ENCODE results near the gene BABAM2.

BABAM2 gene

DNA sequence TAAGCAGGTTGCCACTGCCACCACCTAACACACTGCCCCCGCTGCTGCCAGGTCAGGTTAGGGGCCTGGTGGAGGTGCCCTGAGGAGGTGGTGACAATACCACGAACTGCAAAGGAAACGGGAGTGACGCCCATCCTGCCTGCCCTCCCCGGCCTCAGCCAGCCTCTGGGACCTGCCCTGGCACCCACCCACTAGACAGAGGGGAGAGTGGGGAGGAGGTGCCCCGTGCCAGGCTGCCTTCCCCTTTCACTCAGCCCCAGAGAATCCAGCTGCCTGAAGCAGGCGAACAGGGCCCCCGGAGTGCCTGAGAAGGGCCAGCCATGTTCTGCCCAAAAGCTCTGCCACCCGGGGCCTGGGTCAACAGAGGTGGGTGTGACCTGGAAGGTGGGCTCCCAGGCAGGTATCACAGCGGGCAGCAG is 457.6 kb downstream of the BABAM2 start:
- no peak overlapping the region for H3K9ac ChIP-seq (ENCODE audit: low read length)
- no peak overlapping the region for H3K27ac ChIP-seq (ENCODE audit: low read depth, low read length)

DNA sequence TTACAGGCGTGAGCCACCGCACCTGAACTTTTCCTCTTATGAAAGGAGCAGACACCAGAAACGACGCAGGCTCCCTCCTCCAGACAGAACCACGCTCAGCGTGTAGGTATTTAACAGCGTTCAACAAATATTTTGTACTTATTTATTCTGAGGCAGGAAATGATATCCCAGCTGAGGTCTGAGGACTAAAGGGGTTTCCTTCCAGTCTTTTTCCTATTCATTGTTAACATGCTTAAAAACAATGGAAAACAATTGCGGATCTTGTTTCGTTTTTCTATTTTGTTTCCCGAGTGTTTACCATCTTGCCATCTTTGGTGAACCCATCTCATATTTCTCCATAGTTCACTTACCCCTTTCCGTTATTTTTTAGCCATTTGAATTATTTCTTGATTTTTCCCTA is 458.4 kb downstream of the BABAM2 start:
- Histone ChIP-seq H3K27me3 (ENCODE audit: control insufficient read depth in 1 of 2, insufficient read depth in 2 of 2, low read length in 2 of 2) (no peaks in the 10 kb centered on the region), H3K4me3 (ENCODE audit: low read depth in 1 of 2, low read length in 2 of 2) (no peak overlapping the region), H3K4me1 (ENCODE audit: insufficient read depth, low read length) (peaks cover 17% of the 10 kb centered on the region), H3K9ac (ENCODE audit: low read length) (no peak overlapping the region), H3K36me3 (ENCODE audit: insufficient read depth, low read length) (no peaks in the 10 kb centered on the region), H3K27ac (ENCODE audit: low read depth, low read length) (no peak overlapping the region), H3K9me3 (ENCODE audit: low read length) (no peaks in the 10 kb centered on the region)

More for the DNA sequence above, 457.6 kb downstream of the BABAM2 start:
- no peak overlapping the region for H3K4me3 ChIP-seq (ENCODE audit: low read depth in 1 of 2, low read length in 2 of 2)
- no peaks in the 10 kb centered on the region for H3K36me3 ChIP-seq (ENCODE audit: insufficient read depth, low read length)
- H3K9me3 ChIP-seq (ENCODE audit: low read length), result no peaks in the 10 kb centered on the region
- no peaks in the 10 kb centered on the region for H3K27me3 ChIP-seq (ENCODE audit: control insufficient read depth in 1 of 2, insufficient read depth in 2 of 2, low read length in 2 of 2)
- H3K4me1 ChIP-seq (ENCODE audit: insufficient read depth, low read length), result peaks cover 19% of the 10 kb centered on the region

DNA sequence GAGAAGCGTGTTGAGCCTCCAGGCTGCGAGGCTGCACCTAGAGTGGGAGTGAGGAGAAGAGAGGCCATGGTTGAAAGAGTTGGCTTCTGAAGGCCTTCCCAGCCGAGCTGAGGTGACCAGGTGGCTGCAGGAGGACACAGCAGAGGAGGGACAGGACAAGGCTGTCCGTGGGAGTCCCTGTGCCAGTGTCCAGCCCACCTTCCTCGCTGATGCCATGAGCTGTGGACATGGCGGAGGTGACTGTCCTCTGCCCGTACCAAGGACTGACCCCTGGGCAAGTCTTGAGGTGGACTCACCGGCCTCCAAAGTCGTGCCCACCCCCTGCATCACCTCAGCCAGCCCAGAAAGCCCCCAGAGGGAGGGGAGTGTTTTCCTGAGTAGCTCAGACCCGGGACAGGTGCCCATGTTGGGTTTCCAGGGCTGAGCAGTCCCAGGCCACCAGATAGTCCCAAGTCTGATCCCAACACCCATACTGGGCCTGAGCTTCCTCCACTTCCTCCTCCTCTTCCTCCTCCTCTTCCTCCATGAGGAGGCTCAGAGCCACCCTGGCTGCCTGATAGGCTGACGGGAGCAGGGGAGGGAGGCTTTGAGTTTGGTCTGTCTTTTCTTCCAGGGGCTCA is 459.1 kb downstream of the BABAM2 start:
- Histone ChIP-seq H3K4me1 (ENCODE audit: insufficient read depth, low read length) (peaks cover 17% of the 10 kb centered on the region), H3K36me3 (ENCODE audit: insufficient read depth, low read length) (no peaks in the 10 kb centered on the region), H3K9ac (ENCODE audit: low read length) (no peak overlapping the region)

DNA sequence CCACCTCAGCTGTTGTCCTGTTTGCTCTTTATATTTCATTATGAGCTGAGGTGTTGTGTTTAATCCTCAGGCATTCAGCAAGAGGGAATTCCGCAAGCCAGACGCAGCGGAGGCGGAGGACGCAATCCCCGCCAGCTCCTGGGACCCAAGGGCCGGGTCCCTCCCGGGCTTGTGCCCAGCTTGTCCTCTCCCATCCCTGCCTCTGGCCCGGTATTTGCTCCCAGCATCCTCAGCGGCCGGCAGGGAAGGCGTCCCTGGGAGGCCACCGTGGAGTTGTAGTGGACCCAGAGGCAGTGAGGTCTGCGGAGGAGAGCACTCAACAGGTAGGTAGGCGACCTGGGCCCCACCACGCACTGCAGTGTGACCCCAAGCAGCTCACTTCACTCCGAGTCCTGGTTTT is 459.7 kb downstream of the BABAM2 start:
- Histone ChIP-seq H3K27ac (ENCODE audit: low read depth, low read length) (no peak overlapping the region), H3K9me3 (ENCODE audit: low read length) (no peaks in the 10 kb centered on the region), H3K9ac (ENCODE audit: low read length) (no peak overlapping the region), H3K4me3 (ENCODE audit: low read depth in 1 of 2, low read length in 2 of 2) (no peak overlapping the region), H3K36me3 (ENCODE audit: insufficient read depth, low read length) (no peaks in the 10 kb centered on the region), H3K27me3 (ENCODE audit: control insufficient read depth in 1 of 2, insufficient read depth in 2 of 2, low read length in 2 of 2) (no peaks in the 10 kb centered on the region), H3K4me1 (ENCODE audit: insufficient read depth, low read length) (peaks cover 18% of the 10 kb centered on the region)

More for the DNA sequence above, 459.1 kb downstream of the BABAM2 start:
- Histone ChIP-seq H3K4me3 (ENCODE audit: low read depth in 1 of 2, low read length in 2 of 2) (no peak overlapping the region), H3K27ac (ENCODE audit: low read depth, low read length) (no peak overlapping the region), H3K9me3 (ENCODE audit: low read length) (no peaks in the 10 kb centered on the region), H3K27me3 (ENCODE audit: control insufficient read depth in 1 of 2, insufficient read depth in 2 of 2, low read length in 2 of 2) (no peaks in the 10 kb centered on the region)

DNA sequence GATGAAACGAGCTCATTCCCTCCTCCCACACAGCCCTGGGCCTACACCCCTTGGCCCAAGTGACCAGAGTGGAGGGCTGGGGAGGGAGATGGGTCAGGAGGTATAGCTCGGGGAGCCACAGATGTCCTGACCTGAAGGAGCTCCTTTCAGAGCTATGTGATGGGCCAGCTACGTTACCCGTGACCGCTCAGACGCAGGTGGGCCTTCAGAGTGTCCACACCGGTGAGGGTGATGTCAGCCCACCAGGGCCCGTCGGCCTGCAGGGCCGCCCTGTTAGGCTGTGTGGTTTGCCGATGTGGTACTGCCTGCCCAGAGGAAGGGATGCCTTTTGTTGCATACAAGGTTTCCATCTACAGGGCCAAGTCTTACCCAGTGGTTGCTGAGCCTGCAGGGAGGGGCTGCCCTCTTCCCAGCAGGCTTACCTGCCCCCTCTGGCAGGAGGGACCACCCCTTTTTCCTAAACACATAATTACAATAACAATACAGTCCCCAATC is 460.3 kb downstream of the BABAM2 start:
- Histone ChIP-seq H3K9ac (ENCODE audit: low read length) (no peak overlapping the region), H3K4me1 (ENCODE audit: insufficient read depth, low read length) (peaks cover 24% of the 10 kb centered on the region), H3K27me3 (ENCODE audit: control insufficient read depth in 1 of 2, insufficient read depth in 2 of 2, low read length in 2 of 2) (no peaks in the 10 kb centered on the region), H3K9me3 (ENCODE audit: low read length) (no peaks in the 10 kb centered on the region), H3K4me3 (ENCODE audit: low read depth in 1 of 2, low read length in 2 of 2) (no peak overlapping the region), H3K27ac (ENCODE audit: low read depth, low read length) (no peak overlapping the region), H3K36me3 (ENCODE audit: insufficient read depth, low read length) (no peaks in the 10 kb centered on the region)

DNA sequence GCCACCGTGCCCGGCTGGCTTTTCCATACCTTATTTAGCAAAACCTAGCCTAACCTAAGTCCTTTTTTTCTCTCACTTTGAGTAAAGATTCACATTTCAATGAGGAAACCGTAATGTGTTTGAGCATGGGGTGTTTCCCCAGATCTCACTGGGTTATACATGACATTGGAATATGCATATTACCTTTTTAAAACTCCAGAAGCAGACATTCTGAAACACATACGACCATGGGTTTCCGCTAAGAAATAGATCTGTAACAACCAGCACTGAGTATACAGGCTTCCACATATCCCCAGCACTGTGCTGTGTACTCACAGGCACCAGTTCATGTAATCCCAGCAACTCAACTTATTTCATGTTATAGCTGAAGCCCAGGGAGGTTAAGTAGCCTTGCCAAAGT is 461.1 kb downstream of the BABAM2 start:
- H3K36me3 ChIP-seq (ENCODE audit: insufficient read depth, low read length), result no peaks in the 10 kb centered on the region
- H3K9me3 ChIP-seq (ENCODE audit: low read length), result no peaks in the 10 kb centered on the region
- H3K4me3 ChIP-seq (ENCODE audit: low read depth in 1 of 2, low read length in 2 of 2), result no peak overlapping the region
- H3K27ac ChIP-seq (ENCODE audit: low read depth, low read length), result no peak overlapping the region
- H3K9ac ChIP-seq (ENCODE audit: low read length), result no peak overlapping the region
- H3K27me3 ChIP-seq (ENCODE audit: control insufficient read depth in 1 of 2, insufficient read depth in 2 of 2, low read length in 2 of 2), result no peaks in the 10 kb centered on the region
- H3K4me1 ChIP-seq (ENCODE audit: insufficient read depth, low read length), result peaks cover 32% of the 10 kb centered on the region

DNA sequence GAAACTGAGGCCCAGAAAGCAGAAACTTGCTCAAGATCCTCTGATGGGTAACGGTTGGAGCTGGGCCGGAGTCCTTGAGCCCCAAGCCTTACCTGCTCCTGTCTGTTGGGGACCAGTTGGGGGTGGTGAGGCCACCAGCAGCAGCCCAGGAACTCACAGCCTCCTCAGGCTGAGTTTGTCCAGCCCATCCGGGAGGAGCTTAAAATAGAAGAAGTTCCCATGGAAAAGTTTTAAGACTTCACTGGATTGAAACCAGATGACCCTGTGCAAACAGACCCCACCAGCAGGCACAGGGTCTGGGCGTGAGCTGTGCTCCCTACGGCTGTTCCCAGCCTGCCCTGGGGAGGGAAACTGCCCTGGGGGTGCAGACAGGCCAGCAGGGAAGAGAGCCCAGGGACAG is 461.6 kb downstream of the BABAM2 start:
- Histone ChIP-seq H3K36me3 (ENCODE audit: insufficient read depth, low read length) (no peaks in the 10 kb centered on the region), H3K9me3 (ENCODE audit: low read length) (no peaks in the 10 kb centered on the region), H3K4me1 (ENCODE audit: insufficient read depth, low read length) (peaks cover 31% of the 10 kb centered on the region), H3K27me3 (ENCODE audit: control insufficient read depth in 1 of 2, insufficient read depth in 2 of 2, low read length in 2 of 2) (no peaks in the 10 kb centered on the region), H3K4me3 (ENCODE audit: low read depth in 1 of 2, low read length in 2 of 2) (no peak overlapping the region), H3K9ac (ENCODE audit: low read length) (no peak overlapping the region), H3K27ac (ENCODE audit: low read depth, low read length) (no peak overlapping the region)

DNA sequence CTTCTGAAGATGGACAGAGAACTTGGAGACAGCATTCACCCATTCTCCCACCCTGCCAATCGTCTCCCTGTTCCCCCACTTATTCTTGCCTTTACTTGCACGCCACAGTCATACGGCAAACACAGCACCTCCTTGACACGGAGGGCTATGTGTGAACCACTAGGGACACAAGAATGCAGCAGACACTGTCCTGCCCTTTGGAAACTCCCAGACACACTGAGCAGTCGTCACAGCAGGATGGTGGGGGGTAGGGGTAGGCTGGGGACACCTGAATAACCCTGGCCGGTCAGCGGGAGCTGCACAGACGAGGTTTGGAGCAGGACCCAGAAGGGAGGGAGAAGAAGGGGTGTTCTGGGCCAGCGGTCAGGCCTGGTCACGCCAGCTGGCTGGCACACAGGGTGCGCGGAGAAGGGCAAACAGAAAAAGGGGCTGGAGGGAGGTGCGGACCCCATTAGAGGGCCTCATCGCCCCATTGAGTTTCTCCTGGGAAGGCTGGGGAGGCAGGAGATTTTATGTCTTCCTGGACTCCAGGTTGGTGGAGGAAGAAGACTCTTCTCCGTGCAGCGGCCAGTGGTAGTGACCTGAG is 462.2 kb downstream of the BABAM2 start:
- Histone ChIP-seq H3K36me3 (ENCODE audit: insufficient read depth, low read length) (no peaks in the 10 kb centered on the region), H3K9ac (ENCODE audit: low read length) (no peak overlapping the region), H3K4me3 (ENCODE audit: low read depth in 1 of 2, low read length in 2 of 2) (no peak overlapping the region), H3K9me3 (ENCODE audit: low read length) (no peaks in the 10 kb centered on the region), H3K27me3 (ENCODE audit: control insufficient read depth in 1 of 2, insufficient read depth in 2 of 2, low read length in 2 of 2) (no peaks in the 10 kb centered on the region), H3K27ac (ENCODE audit: low read depth, low read length) (no peak overlapping the region), H3K4me1 (ENCODE audit: insufficient read depth, low read length) (peaks cover 31% of the 10 kb centered on the region)

DNA sequence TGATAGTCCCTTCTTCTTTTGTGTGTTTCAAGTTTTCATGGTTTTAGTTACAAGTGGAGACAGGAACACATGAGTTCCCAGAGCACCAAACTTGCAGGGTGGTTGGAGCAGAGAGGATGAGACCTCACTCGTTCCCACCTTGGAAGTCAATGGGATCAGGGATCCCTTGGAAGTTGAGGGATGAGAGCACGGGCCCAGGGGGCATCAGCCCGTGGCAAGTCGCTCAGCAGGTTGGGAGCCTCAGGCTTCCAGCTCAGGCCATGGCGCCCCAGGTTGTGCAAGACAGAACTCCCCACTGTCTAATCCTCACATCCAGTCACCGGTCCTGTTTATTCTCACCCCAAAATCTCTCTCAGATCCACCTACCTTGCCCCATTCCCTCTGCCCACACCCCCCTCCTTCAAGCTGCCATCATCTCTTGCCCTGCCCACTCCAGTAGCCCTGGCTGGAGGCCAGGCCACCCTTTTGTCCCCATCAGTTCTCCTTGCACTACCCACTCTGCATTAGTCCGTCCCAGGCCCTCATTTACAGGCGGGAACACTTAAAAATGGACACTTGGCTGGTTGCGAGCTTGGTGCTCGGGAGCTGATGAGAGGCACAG is 464.5 kb downstream of the BABAM2 start:
- no peaks in the 10 kb centered on the region for H3K9me3 ChIP-seq (ENCODE audit: low read length)
- no peaks in the 10 kb centered on the region for H3K36me3 ChIP-seq (ENCODE audit: insufficient read depth, low read length)
- no peaks in the 10 kb centered on the region for H3K27me3 ChIP-seq (ENCODE audit: control insufficient read depth in 1 of 2, insufficient read depth in 2 of 2, low read length in 2 of 2)
- no peak overlapping the region for H3K9ac ChIP-seq (ENCODE audit: low read length)
- peaks cover 31% of the 10 kb centered on the region for H3K4me1 ChIP-seq (ENCODE audit: insufficient read depth, low read length)
- H3K4me3 ChIP-seq (ENCODE audit: low read depth in 1 of 2, low read length in 2 of 2), result no peak overlapping the region
- peak overlapping the region; percentile 88 for H3K27ac ChIP-seq (ENCODE audit: low read depth, low read length)

DNA sequence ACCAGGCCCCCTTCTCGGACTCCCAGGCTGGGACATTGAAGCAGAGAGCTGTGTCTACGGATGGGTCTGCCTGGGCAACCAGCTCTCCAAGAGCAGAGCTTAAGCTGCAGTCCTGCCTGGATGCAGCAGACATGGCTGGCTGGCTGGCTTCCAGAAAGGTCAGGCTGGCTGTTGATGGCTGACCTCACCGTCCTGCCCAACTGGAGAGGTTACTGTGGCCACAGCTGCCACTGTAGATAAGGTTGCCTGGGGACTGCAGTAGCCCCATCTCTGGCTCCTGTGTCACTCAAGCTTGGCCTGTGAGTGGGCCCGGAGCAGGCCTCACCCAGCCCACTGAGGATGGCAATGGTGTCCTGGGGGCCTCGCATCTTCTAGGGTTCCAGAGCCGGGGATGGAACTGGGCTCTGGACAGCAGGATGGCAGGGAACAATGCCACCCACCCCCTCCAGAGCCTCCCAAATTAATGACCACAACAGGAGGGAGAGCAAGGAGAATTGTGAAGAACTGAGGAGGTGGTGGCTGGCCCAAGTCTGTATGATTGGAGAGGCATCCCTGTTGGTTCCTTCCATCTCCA is 465.1 kb downstream of the BABAM2 start:
- Histone ChIP-seq H3K27me3 (ENCODE audit: control insufficient read depth in 1 of 2, insufficient read depth in 2 of 2, low read length in 2 of 2) (no peaks in the 10 kb centered on the region), H3K4me3 (ENCODE audit: low read depth in 1 of 2, low read length in 2 of 2) (peak overlapping the region in 1 of 2 donors; percentile 9), H3K36me3 (ENCODE audit: insufficient read depth, low read length) (no peaks in the 10 kb centered on the region), H3K9ac (ENCODE audit: low read length) (peak overlapping the region; percentile 11), H3K4me1 (ENCODE audit: insufficient read depth, low read length) (peaks cover 31% of the 10 kb centered on the region), H3K9me3 (ENCODE audit: low read length) (no peaks in the 10 kb centered on the region), H3K27ac (ENCODE audit: low read depth, low read length) (peak overlapping the region; percentile 88)

DNA sequence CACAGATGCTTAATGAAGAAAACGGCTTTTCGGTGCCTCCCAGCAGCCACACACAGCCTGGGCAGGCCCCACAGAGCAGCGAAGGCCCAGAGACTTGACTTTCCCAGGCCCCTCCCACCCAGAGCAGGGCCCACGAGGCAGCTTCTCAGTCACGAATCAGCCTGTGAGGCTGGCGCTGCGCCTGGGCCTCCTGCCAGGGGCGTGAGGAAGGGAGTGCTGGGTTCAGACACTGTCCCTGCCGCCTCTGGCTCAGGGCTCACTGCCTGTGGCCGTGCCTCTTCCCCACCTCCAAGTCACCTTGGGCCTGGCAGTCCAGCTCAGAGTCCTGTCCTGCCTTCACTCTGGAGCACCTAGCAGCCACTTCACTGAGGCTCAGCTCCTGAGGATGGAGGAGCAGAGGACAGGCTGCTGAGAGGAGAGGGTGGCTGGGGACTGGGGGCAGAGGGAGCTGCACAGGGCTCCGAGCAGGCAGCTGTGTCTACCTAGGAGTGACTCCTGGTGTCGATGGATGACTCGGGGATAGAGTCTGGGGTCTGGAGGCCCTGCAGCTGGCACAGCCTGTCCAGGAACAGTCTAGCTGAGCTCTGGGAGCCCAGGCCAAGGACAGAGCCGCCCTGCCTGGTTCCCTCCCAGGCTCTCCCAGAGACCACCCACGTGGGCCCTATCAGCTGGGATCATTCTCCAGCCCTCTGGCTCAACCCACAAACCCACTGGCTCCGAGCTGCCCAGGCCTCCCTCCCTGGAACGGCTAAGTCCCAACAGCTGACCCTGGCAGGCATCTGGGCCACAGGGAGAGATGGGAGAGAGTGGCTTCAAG is 465.8 kb downstream of the BABAM2 start:
- peak overlapping the region; percentile 11 for H3K9ac ChIP-seq (ENCODE audit: low read length)
- no peaks in the 10 kb centered on the region for H3K27me3 ChIP-seq (ENCODE audit: control insufficient read depth in 1 of 2, insufficient read depth in 2 of 2, low read length in 2 of 2)
- peak overlapping the region; percentile 88 for H3K27ac ChIP-seq (ENCODE audit: low read depth, low read length)
- peak overlapping the region in 1 of 2 donors; percentile 9 for H3K4me3 ChIP-seq (ENCODE audit: low read depth in 1 of 2, low read length in 2 of 2)
- H3K4me1 ChIP-seq (ENCODE audit: insufficient read depth, low read length), result peaks cover 31% of the 10 kb centered on the region
- no peaks in the 10 kb centered on the region for H3K9me3 ChIP-seq (ENCODE audit: low read length)
- H3K36me3 ChIP-seq (ENCODE audit: insufficient read depth, low read length), result no peaks in the 10 kb centered on the region

Data from muscle layer of colon (tissue), 2 donors.